Lung (tissue), 12 donors: ENCODE results near the gene GNAL. TPM values are rescaled to one million over a fixed set of nuclear protein-coding genes. Genes with fewer than 3 reads are reported as not detected.
A peak's percentile ranks its signal among the peaks of the same experiment; 100 is the strongest.

Experiments
- ATAC-seq: fragments of 200-7000 bp; cut with Tn5 transposase; one replicate; pipeline ENCODE4 v1.9.1; 2020; ENCODE audit warnings: moderate number of reproducible peaks; ENCODE audit not compliant: insufficient read depth, low FRiP score
- DNase-seq, 3 donors: peaks; one replicate each; pipeline ENCODE4 v3.0.0-alpha.2; 2013 to 2017
- H3K27ac ChIP-seq, 2 donors: one replicate each; pipeline ENCODE4 v1.5.1; 2013; ENCODE audit warnings: mild to moderate bottlenecking in 2 of 2, moderate library complexity in 2 of 2, control low read depth in 1 of 2, inconsistent platforms in 1 of 2, low read depth in 1 of 2, low read length in 1 of 2
- H3K27me3 ChIP-seq, 3 donors: one replicate each; pipeline ENCODE4 v1.5.1; 2013; ENCODE audit warnings: low read length in 2 of 3; ENCODE audit not compliant: control insufficient read depth in 3 of 3, insufficient read depth in 3 of 3
- H3K36me3 ChIP-seq, 4 donors: one replicate each; pipeline ENCODE4 v1.5.1; 2013; ENCODE audit warnings: low read length in 4 of 4, mild to moderate bottlenecking in 1 of 4, moderate library complexity in 1 of 4; ENCODE audit not compliant: control insufficient read depth in 4 of 4, insufficient read depth in 4 of 4
- H3K4me1 ChIP-seq, 5 donors: one replicate each; pipeline ENCODE4 v1.5.1; 2013; ENCODE audit warnings: low read length in 5 of 5, mild to moderate bottlenecking in 2 of 5, moderate library complexity in 1 of 5; ENCODE audit not compliant: control insufficient read depth in 5 of 5, insufficient read depth in 5 of 5
- H3K4me3 ChIP-seq: one replicate; pipeline ENCODE4 v1.5.1; 2013; ENCODE audit warnings: mild to moderate bottlenecking, control low read depth, moderate library complexity
- H3K9ac ChIP-seq, 2 donors: one replicate each; pipeline ENCODE4 v1.5.1; 2013; ENCODE audit warnings: low read length in 2 of 2, control low read depth in 1 of 2; ENCODE audit not compliant: insufficient read depth in 1 of 2
- H3K9me3 ChIP-seq, 4 donors: one replicate each; pipeline ENCODE4 v1.5.1; 2013; ENCODE audit warnings: low read length in 3 of 4, mild to moderate bottlenecking in 1 of 4, moderate library complexity in 1 of 4; ENCODE audit not compliant: control insufficient read depth in 4 of 4, insufficient read depth in 3 of 4
- WGBS, 2 donors: extraction: QIAGEN DNeasy Blood & Tissue Kit; methylation state at CpG; one replicate each; pipeline ENCODE4 v1.1.7; 2013; 5-methylcytosine and 5-hydroxymethylcytosine counted together
- polyA plus RNA-seq, 2 donors: library from polyadenylated mRNA; stranded (reverse); fragments of 200-250 nt; gene quantifications; one replicate each; pipeline ENCODE4 v1.2.1, GENCODE V29; 2013
- total RNA-seq, 2 donors: library from RNA; depleted of rRNA in 1 of 2; stranded (reverse); fragments of >200 nt in 1 of 2; gene quantifications; one replicate each; pipeline ENCODE4 v1.2.1, GENCODE V29; 2014 to 2021
- TF ChIP-seq, protein P1 (sequence below): IDR thresholded peaks from 2 replicates; pipeline ENCODE4 v1.5.1; 2012; ENCODE audit warnings: mild to moderate bottlenecking; ENCODE audit errors: control extremely low read depth, extremely low read depth
- donor health status: control.
- donor health status: control.
- donor health status: Bipolar disorder and iron deficiency.
- donor health status: healthy.
- donor health status: DM: yes; HTN: yes; CAD: no.

The GNAL gene
- total and polyA plus RNA-seq, 4 donors = 0.49 to 3.7 (median 2.5) TPM

DNA sequence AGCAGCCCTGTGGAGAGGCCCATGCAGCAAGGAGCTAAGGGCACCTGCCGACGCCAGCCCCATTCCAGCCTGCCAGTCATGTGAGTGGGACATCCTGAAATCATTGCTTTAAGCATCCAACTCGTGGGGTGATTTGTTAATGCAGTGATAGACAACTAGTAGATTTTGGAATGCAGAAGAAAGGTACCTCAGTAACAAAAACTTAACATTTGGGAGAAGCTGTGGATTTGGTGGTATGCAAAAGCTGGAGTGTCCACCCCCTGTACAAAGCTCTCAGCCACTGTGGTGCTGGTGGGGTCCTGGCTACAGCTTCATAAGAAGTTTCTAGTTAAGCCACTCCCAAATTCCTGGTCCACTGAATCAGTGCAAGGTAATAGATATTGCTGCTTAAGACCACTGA lies 37.2 kb upstream of the GNAL start:
- WGBS, 2 donors = 77 to 85% methylated on average over 3 of the region's 3 CpGs

DNA sequence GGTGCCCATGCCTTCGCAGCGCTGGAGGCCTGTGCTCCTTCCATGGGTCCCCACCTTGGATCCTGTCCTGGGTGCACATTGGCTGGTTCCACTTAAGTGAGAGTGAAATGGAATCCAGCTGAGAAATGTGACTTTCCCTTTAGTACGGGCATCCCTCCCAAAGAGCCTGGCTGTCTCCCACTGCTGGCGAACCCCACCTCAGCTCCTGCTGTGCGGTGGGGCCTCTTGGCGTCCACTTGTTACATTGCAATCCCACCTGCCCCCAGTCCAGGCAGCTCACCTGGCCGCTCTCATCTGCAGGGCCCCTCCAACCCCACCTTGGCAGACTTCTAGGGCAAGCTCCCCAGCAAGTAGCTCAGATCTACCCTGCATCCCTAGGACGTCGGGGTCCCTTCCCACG lies 35.5 kb upstream of the GNAL start:
- H3K4me1 ChIP-seq = peaks cover 0 to 4% (median 0%) of the 10 kb centered on the region in 5 donors
- no peak overlapping the region for H3K9ac ChIP-seq
- H3K27me3 ChIP-seq = peaks cover 0 to 17% (median 2%) of the 10 kb centered on the region in 3 donors
- no peak for DNase-seq
- ATAC-seq = no peak
- H3K27ac ChIP-seq = no peak overlapping the region
- no peak overlapping the region for H3K4me3 ChIP-seq
- 87 to 89% methylated on average over 10 of the region's 10 CpGs for WGBS, 2 donors
- H3K9me3 ChIP-seq = peaks cover 0 to 4% (median 1%) of the 10 kb centered on the region in 4 donors
- no peaks in the 10 kb centered on the region for H3K36me3 ChIP-seq
- TF ChIP-seq, protein P1, sequence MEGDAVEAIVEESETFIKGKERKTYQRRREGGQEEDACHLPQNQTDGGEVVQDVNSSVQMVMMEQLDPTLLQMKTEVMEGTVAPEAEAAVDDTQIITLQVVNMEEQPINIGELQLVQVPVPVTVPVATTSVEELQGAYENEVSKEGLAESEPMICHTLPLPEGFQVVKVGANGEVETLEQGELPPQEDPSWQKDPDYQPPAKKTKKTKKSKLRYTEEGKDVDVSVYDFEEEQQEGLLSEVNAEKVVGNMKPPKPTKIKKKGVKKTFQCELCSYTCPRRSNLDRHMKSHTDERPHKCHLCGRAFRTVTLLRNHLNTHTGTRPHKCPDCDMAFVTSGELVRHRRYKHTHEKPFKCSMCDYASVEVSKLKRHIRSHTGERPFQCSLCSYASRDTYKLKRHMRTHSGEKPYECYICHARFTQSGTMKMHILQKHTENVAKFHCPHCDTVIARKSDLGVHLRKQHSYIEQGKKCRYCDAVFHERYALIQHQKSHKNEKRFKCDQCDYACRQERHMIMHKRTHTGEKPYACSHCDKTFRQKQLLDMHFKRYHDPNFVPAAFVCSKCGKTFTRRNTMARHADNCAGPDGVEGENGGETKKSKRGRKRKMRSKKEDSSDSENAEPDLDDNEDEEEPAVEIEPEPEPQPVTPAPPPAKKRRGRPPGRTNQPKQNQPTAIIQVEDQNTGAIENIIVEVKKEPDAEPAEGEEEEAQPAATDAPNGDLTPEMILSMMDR = no peak

More for the DNA sequence above, 37.2 kb upstream of the GNAL start:
- H3K9ac ChIP-seq = no peak overlapping the region
- ATAC-seq (no peak), DNase-seq (no peak)
- TF ChIP-seq, protein P1 = no peak
- peaks cover 0 to 14% (median 2%) of the 10 kb centered on the region in 3 donors for H3K27me3 ChIP-seq
- no peak overlapping the region for H3K27ac ChIP-seq
- no peak overlapping the region for H3K4me3 ChIP-seq
- peaks cover 0 to 7% (median 3%) of the 10 kb centered on the region in 4 donors for H3K9me3 ChIP-seq
- H3K36me3 ChIP-seq = no peaks in the 10 kb centered on the region
- H3K4me1 ChIP-seq = peaks cover 0 to 4% (median 0%) of the 10 kb centered on the region in 5 donors

DNA sequence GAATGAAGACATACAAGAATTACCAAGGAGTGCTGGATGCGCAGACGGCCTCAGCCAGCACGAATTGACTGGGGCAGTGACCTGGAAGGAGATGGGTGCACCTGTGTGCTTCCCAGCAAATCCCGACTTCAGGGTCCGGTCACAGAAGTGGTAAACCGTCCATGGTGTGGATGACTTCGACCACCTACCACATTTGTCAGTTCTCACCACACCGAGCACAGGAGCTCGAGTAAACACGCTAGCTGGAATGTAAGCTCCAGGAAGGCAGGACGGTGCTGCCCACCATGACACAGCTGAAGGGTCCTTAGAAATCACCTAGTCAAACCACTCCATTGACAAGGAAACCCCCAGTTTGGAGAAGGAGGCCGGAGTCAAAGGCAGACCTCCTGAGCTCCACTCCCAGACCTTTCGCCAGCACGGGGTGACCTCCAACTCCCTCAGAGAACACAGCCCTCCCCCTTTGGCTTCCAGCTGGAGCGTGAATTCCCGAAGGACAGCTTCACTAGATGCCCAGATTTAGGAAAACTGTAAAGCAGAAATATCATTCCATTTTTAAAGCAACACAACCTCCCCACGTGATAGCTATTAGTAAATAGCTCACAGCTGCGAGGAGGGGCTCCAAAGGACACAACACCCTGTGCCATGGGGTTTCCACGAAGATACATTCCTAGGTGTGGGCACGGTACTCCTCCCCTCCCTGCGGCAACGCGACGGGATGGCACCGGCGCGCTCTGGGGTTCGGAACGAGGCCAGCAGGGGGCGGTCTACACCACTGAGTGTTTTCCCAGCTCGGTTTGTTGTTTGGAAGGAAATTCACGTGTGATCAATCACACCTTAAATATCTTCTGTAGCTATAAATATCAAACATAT lies 34.1 kb upstream of the GNAL start:
- peak; percentile 41 to 45 (median 44) for DNase-seq
- no peak for ATAC-seq
- H3K9ac ChIP-seq = no peak overlapping the region
- H3K9me3 ChIP-seq = peaks cover 0 to 2% (median 0%) of the 10 kb centered on the region in 4 donors
- WGBS, 2 donors = 37 to 38% methylated on average over 32 of the region's 32 CpGs
- H3K36me3 ChIP-seq = no peaks in the 10 kb centered on the region
- no peak overlapping the region for H3K27ac ChIP-seq
- TF ChIP-seq, protein P1 = peak; percentile 34
- H3K27me3 ChIP-seq = peaks cover 0 to 20% (median 2%) of the 10 kb centered on the region in 3 donors
- H3K4me1 ChIP-seq = peaks cover 0 to 4% (median 0%) of the 10 kb centered on the region in 5 donors
- no peak overlapping the region for H3K4me3 ChIP-seq
